Gastroesophageal sphincter (tissue), 3 donors: ENCODE measurements around the gene OGFR.

ENCODE experiments used
- CTCF ChIP-seq, 4 experiments: fragments of 200-600 bp in 2 of 4; fragments of 450-650 bp in 2 of 4; sonication (generic) in 1 of 4; IDR thresholded peaks; one replicate each; pipeline ENCODE4 v1.5.1; 2017 to 2019; ENCODE audit warnings: antibody characterized with exemption in 4 of 4, mild to moderate bottlenecking in 2 of 4, moderate library complexity in 2 of 4
- EP300 ChIP-seq: sonication (generic); formaldehyde crosslinking; IDR thresholded peaks from one replicate; pipeline ENCODE4 v1.6.1; 2017; ENCODE audit warnings: antibody characterized with exemption, mild to moderate bottlenecking
- POLR2A ChIP-seq, 2 donors: fragments of 450-650 bp; IDR thresholded peaks; one replicate each; pipeline ENCODE4 v1.6.1; 2017; ENCODE audit warnings: antibody characterized with exemption in 2 of 2, mild to moderate bottlenecking in 2 of 2, moderate library complexity in 1 of 2
- POLR2AphosphoS5 ChIP-seq: sonication (generic); formaldehyde crosslinking; IDR thresholded peaks from one replicate; pipeline ENCODE4 v1.6.1; 2017; ENCODE audit warnings: antibody characterized with exemption

- TF ChIP-seq CTCF (IDR thresholded peaks at IDR 0.05) (no peak), POLR2AphosphoS5 (no peak), EP300 (no peak), POLR2A (IDR thresholded peaks at IDR 0.05) (no peak)
Measured at GRCh38 chr20:62764156-62764935, 40.3 kb upstream of the OGFR start.
